Kasumi-1 (cell line): ENCODE data around the gene SLC35G1.

Source experiments
- DNase-seq, 2 experiments: peaks; one replicate each; lab custom pipeline; 2025; lab: John Stamatoyannopoulos, UW

The SLC35G1 gene, protein sequence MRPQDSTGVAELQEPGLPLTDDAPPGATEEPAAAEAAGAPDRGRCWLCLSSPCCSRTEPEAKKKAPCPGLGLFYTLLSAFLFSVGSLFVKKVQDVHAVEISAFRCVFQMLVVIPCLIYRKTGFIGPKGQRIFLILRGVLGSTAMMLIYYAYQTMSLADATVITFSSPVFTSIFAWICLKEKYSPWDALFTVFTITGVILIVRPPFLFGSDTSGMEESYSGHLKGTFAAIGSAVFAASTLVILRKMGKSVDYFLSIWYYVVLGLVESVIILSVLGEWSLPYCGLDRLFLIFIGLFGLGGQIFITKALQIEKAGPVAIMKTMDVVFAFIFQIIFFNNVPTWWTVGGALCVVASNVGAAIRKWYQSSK

DNA sequence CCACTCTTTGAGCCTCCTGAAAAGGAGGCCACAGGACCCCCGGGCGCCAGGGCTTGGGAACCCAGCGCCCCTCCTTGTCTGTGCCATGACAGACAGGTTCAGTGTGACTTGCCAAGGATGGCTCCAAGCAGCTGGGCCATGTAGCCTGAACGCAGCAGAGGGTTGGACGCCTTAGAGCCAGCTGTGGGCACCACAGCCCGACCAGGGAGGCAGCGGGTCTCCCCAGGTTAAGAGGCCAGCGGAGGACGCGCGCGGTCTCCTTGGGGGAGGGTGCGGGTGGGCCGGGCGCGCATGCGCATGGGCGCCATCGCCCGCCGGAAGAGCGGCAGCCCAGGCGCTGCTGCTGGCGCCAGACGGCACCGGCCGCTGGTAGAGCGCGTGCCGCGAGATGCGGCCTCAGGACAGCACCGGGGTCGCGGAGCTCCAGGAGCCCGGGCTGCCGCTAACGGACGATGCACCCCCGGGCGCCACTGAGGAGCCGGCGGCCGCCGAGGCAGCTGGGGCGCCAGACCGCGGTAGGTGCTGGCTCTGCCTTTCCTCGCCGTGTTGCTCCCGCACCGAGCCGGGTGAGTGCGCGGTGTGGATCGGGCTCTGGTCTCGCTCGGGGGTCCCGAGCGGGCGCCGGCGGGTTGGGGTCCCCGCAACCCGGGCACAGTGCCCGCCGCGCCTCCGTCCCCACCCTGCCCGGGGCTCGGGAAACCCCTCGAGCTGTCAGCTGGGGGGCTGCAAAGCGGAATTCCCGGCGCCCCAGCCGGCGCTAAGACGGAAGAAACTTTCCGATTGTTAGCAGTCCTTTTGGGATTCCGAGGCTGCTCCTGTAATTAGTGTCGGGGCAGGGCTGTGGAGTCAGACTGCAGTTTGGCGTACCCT, at the start of gene SLC35G1:
Gene SLC35G1, plus strand, starts transcription at position 333 of the 870 bp plus-strand sequence. Its CDS starts 56 bp downstream, at position 389.
- DNase-seq = peak; percentile 55 to 76

DNA sequence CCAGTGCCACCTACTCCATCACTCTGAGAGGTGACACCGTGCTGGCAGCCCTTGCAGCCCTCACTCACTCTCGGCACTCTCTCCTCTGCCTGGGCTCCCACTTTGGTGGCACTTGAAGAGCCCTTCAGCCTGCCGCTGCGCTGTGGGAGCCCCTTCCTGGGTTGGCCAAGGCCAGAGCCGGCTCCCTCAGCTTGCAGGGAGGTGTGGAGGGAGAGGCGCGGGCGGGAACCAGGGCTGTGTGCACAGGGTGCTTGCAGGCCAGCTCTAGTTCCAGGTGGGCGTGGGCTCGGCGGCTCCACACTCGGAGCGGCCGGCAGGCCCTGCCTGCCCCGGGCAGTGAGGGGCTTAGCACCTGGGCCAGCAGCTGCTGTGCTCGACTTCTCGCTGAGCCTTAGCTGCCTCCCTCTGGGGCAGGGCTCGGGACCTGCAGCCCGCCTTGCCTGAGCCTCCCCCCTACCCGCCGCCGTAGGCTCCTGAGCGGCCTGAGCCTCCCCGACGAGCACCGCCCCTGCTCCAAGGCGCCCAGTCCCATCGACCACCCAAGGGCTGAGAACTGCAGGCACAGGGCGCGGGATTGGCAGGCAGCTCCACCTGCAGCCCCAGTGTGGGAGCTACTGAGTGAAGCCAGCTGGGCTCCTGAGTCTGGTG, 48.7 kb upstream of the SLC35G1 start:
- no peak for DNase-seq

DNA sequence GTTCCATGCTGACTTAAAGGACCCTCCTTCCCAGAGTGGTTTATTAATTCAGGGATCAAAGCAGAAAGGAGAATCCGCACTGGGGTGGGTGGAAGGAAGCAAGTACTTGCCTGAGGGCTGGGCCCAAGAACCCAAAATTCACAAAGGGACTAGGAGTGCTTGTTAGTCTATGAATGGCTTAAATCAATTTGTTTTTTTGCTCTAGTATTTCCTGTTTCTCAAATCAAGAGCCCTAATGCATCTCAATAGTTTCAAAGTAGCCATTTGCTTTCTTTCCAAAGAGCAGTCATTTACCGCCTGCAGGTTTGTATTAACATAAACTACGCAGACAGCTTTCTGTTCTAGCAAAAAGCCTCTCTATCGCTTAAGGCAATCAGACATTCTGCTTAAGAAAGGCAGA, 44.2 kb upstream of the SLC35G1 start:
- no peak for DNase-seq

DNA sequence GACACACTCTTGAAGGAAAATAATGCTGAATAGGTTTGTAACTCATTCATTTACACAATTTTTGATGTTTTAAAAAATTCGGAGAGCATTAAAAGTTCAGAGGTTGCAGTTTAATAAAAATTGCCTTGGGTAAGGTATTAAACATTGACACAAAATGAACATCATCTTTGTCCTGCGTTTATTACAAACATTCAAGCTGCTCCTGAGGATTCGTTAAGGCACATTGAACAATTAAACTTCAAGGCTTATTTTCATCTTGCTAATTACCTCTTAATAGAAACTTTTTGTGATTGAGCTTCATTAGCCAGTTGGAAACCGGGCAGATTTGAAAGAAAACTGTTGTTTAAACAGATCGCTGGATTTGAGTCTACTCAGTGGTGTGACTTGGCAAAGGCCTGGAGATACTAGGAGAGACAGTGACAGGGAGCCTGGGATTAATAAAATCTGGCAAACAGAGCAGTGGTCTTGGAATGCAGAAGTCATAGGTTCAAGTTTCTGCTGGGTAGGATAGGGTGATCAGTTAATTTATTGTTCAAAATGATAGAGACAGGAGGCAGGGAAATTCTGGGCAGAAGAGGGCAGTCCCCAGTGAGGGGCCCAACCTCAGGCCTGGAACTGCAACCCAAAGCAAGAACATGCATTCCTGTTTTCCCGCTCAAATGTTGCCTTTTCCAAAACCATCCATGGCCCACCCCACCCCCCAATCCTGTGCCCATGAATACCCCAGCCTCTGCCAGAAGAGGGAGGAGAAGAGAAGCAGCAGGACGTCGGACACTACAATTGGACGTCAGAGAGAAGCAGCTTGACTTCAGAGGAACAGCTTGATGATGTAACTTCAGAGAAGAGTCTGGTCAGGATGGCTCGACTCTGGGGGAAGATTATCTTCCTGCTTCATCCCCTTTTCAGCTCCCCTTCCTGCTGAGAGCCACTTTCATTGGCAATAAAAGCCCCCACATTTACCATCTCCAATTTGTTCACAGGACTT, 43.5 kb upstream of the SLC35G1 start:
- no peak for DNase-seq

DNA sequence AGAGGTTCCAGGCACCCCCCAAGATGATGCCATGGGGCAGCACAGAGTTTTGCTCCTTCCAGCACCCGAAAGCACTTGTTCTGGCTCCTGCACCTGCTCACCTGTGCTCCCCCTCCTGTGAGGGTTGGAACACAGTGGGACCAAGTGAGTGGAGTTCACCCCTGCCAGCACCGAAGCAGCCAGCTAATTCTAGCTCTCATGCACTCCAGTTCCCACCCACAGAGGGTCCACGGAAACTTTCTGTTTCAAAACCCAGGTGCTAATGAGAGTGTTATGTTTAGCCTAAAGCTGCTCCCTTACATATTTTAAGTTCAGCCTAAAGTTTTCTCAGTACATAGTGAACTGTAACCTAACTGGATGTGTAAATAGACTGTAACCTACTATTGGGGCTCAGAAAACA, 42.6 kb upstream of the SLC35G1 start:
- no peak for DNase-seq

DNA sequence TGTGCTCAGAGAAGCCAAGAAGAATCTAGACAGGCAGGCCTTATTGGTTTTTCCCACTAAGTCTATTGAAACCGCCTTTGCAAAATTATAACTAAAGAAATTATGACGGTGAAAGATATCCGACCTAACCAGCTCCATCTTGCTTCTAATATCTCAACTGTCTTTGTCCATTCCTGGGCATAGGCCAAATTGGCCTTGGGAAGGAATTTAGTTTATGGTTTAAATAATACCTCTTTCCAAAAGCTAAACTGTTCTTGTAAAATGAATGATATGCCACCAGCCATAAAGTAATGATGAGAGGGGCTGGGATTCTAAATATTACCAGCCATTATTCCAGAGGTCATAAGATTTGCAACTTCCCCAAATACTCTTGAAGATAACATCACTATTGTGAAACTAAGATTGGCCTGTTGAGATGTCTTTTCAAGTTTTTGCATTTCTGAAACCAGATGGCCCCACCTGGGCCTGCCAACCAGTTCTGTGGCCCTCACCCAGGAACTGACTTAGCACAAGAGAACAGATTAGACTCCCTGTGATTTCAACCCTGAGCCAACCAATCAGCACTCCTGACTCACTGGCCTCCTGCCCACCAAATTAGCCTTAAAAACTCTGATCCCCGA, 41.2 kb upstream of the SLC35G1 start:
- DNase-seq = no peak

DNA sequence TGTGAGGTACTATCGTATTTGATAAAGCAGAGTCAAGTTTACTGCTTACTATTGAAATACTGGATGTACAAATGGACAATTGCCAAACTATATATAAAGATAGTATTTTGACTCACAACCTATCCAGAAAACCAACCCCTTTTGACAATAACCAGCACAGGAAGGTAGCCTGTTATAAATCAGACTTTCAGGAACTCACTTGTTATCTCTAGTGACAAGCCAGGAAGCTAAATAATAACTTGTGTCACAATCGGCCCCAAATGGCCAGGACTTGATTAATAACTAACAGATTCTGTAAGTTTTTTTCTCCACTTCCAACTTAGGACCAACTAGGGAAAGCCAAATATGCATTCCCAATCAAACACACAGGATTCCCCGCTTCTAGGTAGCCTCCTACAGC, 38.8 kb upstream of the SLC35G1 start:
- DNase-seq = no peak

DNA sequence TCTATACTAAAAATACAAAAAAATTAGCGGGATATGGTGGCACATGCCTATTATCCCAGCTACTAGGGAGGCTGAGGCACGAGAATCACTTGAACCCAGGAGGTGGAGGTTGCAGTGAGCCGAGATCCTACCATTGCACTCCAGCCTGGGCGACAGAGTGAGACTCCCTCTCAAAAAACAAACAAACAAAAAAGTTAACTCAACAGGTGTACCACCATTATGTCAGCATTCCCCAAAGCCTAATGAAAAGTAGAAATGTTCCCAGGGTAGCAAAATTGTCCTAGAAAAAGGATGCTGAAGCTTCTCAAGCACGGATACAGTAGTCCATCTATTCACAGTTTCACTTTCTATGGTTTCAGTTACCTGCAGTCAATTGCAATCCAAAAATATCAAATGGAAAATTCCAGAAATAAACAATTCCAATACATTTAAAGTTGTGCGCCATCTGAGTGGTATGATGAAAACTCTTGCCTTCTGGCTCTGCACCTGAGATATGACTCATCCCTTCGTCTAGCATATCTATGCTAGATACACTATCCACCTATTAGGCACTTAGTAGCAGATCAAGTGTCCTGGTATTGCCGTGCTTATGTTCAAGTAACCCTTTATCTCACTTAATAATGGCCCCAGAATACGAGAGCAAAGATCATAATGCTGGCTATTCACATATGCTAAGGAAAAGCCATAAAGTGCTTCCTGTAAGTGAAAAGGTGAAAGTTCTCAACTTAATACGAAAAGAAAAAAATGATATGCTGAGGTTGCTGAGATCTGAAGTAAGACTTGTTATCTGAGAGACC, 37.2 kb upstream of the SLC35G1 start:
- no peak for DNase-seq

DNA sequence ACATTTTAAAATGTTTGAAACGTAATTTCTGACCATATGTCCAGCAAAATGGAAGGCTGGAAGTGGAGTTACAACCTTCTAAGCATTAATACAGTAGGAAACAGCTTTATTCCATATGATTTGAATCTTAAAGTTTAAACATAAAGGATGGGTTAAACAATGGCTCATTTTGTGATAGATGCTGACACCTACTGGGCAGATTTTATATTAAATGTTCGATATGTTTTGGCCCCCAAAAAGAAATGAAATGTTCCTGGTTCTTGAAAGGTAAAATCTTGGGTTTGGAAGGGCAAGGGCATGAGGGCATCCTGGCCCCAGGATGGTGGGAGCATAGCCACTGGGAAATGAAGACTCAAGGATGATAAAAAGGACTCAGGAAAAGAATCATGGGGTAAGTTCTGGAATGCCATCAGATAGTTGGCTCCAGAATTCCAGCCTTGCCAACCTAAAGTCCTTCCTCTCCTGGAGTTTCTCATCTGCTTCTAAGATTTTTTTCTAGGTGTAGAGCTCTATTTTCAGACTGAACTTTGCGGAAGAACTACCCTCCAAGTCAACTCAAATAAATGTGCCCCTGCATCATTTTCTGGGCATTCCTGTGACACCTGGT, 34.6 kb upstream of the SLC35G1 start:
- peak; percentile 21 to 46 for DNase-seq

DNA sequence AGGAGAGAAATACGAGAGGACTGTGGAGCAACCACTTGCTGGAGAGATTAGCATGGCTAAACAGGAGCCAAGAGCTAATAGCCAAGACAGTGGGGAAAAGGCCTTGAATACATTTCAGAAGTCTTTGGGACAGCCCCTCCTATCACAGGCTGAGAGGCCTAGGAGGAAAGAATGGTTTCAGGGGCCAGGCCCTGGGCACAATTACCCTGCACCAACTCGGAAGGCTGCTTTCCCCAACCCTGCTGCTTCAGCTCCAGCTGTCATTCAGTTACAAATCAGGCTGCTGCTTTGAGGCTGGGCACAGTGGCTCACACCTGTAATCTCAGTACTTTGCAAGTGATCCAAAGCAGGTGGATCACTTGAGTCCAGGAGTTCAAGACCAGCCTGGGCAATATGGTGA, 32.0 kb upstream of the SLC35G1 start:
- no peak for DNase-seq

DNA sequence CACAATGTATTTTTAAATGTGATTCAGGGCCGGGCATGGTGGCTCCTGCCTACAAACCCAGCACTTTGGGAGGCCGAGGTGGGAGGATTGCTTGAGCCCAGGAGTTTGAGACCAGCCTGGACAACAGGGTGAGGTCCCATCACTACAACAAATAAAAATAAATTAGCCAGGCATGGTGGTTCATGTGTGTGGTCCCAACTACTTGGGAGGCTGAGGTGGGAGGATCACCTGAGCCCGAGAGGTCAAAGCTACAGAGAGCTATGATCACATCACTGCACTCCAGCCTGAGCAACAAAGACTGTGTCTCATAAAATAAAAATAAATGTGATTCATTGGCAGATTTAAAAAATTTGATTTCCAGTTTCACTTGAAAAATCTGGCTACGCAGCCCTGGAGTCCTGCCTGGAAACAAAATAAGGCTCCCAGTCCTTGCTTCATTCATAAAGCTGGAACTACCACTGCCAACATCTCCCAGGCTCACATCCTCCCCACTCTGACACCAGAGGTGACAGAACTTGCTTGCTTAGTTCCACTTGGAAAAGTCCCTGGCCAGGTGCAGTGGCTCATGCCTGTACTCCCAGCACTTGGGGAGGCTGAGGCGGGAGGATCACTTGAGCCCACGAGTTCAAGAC, 27.9 kb upstream of the SLC35G1 start:
- DNase-seq = no peak

DNA sequence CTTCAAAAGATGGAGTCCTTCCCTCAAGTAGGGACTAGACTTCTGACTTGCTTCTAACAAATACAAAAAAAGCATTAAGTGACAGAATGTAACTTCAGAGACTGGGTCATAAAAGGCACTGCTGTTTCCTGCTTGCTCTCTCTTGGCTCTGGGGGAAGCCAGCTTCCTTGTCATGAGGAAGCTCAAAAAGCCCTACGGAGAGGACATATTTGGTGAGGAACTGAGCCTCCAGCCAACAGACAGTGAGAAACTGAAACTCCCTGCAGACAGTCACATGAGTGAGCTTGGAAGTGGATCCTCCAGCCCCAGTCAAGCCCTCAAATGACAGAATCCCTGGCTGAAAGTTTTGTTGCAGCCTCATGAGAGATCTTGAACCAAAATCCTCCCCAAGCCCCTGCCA, 26.3 kb upstream of the SLC35G1 start:
- peak; percentile 37 to 50 for DNase-seq

DNA sequence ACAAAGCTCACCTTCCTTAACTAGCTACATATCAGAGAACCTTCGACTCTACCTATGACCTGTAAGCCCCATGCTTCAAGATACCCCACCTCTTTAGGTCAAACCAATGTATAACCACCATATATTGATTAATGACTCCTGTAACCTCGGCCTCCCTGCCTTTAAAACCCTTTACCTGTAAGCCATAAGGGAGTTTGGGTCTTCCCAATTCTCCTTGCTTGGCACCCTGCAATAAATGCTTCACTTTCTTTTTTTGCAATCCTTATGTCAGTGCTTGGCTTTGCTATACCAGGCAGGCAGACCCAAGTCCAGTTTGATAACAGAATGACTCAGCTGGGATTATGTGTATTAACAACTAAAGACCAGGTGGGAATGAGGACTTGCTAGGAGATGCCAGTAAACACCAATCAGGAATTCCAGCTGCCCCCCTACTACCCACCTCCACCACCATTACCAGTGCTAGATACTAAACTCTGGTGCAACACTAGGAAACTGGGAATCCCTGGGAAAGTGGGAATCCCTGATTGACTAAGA, 22.0 kb upstream of the SLC35G1 start:
- DNase-seq = no peak

DNA sequence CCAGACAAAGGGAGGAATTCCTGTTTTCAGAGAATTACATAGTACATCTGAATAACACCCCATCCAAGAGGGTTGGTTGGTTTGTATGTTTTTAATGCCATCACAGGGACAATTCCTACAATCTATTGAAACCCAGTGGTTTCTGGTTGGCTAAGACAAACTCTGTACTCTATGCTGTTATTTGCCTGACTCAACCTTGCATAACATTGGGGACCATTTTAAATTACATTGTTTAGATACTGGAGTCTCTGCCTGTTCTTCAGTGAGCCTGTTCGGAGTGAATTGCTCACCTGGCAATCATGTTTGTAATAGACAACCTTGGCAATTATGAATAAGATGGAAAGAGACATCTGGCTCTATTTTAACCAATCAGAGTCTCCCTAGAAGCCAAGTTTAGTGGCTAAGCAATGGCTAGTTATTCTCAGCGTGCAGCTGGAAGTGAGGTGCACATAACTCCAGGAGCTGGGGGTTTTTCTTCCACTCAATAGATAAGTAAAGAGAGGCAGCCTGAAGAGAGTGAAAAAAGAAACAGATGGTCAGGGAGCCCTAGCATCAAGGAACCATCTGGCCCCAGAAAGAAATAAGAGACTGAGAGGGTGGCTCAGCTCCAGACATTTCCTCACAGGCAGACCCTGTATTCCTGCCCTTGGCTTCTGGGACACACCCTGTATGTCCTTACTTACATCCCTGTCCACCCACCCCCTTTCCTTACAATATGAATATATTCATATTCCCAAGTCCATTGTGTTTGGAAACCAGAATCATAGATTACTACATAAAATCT, 21.2 kb upstream of the SLC35G1 start:
- no peak for DNase-seq

DNA sequence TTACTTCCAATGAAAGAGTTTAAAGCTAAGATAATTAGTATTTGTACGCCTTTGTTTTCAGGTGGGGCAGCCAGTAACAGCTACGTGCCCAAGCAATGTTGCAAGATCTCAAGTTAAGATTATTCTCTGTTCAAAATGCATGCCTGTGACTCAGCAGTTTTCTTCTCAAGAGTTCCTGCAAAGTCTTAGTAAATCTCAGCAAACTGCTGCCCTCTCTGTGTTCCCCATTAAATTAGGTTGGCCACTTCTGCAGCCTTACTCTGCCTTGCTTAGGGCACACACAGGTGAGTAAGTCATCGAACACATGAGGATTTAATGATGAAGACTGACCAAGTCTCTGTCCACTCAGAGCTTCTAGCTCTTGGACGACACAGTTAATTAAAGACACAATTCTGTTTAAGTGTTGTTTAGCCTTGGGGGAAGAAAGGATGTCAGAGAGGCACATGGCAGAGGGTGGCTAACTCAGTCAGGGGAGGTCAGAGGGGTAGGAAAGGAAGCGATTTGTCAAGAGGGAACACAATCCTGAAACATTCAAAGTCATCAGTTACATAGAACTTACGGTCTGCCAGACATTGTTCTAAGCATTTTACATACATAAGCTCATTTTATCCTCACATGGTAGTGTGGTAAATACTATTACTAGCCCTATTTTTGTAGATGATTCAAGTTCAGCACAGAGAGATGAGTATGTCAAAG, 20.2 kb upstream of the SLC35G1 start:
- no peak for DNase-seq

DNA sequence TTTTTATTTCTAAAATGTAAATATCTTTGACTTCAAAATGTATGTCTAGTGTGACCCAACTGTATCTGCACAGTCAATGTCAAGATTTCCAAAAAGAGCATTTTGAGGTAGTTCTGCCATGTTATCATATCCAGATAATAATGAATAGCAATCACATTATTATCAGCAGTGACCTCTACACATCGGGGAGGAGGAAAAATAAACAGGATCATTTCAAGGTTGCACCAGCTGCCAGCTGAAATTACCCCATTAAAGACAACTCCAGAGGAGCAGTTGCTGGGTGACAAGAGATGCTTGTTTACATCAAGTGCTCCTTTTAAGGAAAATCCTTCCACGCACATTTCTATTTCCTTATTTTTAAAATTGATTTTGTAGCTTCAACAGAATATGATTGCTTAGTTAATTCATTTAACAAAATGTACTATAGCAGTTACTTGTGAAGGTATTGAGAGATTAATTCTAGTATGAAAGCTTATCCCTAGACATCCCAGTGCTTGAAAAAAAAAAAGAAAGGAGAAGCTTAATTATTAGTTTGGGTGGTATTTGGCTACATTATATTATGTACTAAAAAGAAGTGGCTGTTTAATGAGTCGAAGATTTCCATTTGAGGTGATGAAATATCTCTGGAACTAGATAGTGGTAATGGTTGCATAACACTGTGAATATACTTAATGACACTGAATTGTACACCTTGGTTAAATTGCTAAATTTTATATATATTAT, 19.3 kb upstream of the SLC35G1 start:
- no peak for DNase-seq

DNA sequence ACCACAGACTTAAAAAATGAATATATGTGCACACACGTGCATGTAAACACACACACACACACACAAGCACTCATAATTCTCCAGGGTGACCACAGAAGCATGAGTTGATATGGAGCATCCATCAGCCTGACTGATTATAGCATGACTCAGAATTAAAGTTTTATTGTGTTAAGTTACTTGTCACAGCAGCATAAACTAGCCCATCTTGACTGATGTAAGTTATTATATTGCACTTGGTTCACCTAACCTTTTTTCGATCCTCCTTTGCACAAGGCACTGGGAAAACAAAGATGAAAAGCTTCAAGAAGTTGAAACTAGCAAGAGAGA, 18.8 kb upstream of the SLC35G1 start:
- no peak for DNase-seq
